ENCODE measurements around the gene KLHL21.

DNA sequence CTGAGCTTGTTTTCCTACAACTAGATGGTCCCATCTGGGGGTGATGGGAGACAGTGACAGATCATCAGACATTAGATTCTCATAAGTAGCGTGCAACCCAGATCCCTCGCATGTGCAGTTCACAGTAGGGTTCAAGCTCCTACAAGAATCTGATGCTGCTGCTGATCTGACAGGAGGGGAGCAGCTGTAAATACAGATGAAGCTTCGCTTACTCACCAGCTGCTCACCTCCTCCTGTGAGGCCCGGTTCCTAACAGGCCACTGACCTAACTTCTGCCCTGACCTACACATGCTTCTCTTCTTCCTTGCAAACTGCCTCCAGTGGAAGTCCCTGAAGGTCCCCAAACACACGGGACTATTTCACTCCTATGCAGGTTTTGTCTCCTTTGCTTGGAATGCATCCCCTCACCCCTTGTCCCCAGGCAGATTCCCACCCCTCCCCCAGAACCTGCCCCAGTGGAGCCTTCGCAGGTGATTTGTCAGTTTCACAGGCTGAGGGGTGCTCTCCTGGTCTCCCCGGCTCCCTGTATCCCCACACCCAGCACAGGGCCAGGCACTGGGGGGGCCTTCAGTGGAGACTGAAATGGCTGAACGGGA is 28.5 kb downstream of the KLHL21 start:
- TF ChIP-seq POLR2A (IDR thresholded peaks at IDR 0.05) (no peak), CTCF (IDR thresholded peaks at IDR 0.05) (no peak)
